Astrocyte of the cerebellum (primary cell): Measurements from ENCODE around the gene CNPY4.

Experiments used
- DNase-seq: peaks from one replicate; pipeline ENCODE4 v3.0.0-alpha.2; 2011; ENCODE audit warnings: low read depth
- H3K4me3 ChIP-seq: 2 replicates; pipeline ENCODE4 v1.5.1; 2011; ENCODE audit warnings: mild to moderate bottlenecking, low read depth, low read length, moderate library complexity
- CTCF ChIP-seq: IDR thresholded peaks from 2 replicates; pipeline ENCODE4 v1.5.1; 2012; ENCODE audit warnings: low read length, low read depth, moderate library complexity, mild to moderate bottlenecking; ENCODE audit errors: missing control alignments
- in situ Hi-C: cut with HindIII; loops from 2 replicates; pipeline ENCODE4 v1.10.0; 2017; ENCODE audit warnings: low sequenced_read_pairs

CNPY4 gene

GRCh38 chr7:100158229-100159098 lies 39.0 kb downstream of the CNPY4 start, which contains the start of gene TRAPPC14:
Gene TRAPPC14, minus strand, starts transcription at chr7:100158723. Its CDS starts 224 bp downstream, at chr7:100158499.
- in situ Hi-C loops = no loop called here
- H3K4me3 ChIP-seq = peak within 1 kb of the TSS; percentile 76
- peak; percentile 55 for DNase-seq
- no peak for TF ChIP-seq CTCF

- in situ Hi-C loops = no loop called here
- TF ChIP-seq CTCF = no peak
- DNase-seq = no peak
- peak overlapping the region; percentile 76 for H3K4me3 ChIP-seq
These were observed 39.7 kb downstream of the CNPY4 start for GRCh38 chr7:100159099-100159623.

- in situ Hi-C loops = no loop called here
- no peak overlapping the region for H3K4me3 ChIP-seq
- no peak for DNase-seq
- TF ChIP-seq CTCF = no peak
These were observed 40.6 kb downstream of the CNPY4 start for GRCh38 chr7:100160067-100160466.

GRCh38 chr7:100163006-100163531 lies 43.6 kb downstream of the CNPY4 start:
- in situ Hi-C loops = no loop called here
- DNase-seq = no peak
- TF ChIP-seq CTCF = no peak
- no peak overlapping the region for H3K4me3 ChIP-seq

- in situ Hi-C loops = no loop called here
- no peak overlapping the region for H3K4me3 ChIP-seq
- TF ChIP-seq CTCF = no peak
These were observed 44.4 kb downstream of the CNPY4 start for GRCh38 chr7:100163871-100164270.

GRCh38 chr7:100166317-100166940 lies 47.0 kb downstream of the CNPY4 start:
- H3K4me3 ChIP-seq = no peak overlapping the region
- TF ChIP-seq CTCF = no peak
- no peak for DNase-seq
- in situ Hi-C loops = no loop called here

More at GRCh38 chr7:100163871-100164270, 44.4 kb downstream of the CNPY4 start:
- DNase-seq = no peak
